Esophagus squamous epithelium (tissue), 5 donors: ENCODE measurements around the gene NMD3. TPM values are rescaled to one million over a fixed set of nuclear protein-coding genes. Genes with fewer than 3 reads are reported as not detected.

Experiments used
- DNase-seq: peaks from one replicate; lab custom pipeline; 2025; lab: John Stamatoyannopoulos, UW
- H3K27ac ChIP-seq, 4 donors: fragments of 200-600 bp; sonication (generic); one replicate each; pipeline ENCODE4 v1.5.1; 2016 to 2019; ENCODE audit warnings: mild to moderate bottlenecking in 1 of 4
- H3K27me3 ChIP-seq, 4 donors: fragments of 200-600 bp; sonication (generic); 1 replicate in 3 of 4; 2 replicates in 1 of 4; pipeline versions ENCODE4 v1.5.1 to v1.6.0; 2017 to 2021; ENCODE audit warnings: antibody characterized with exemption in 1 of 4
- H3K36me3 ChIP-seq, 3 donors: fragments of 200-600 bp; sonication (generic); one replicate each; pipeline ENCODE4 v1.5.1; 2016 to 2019
- H3K4me1 ChIP-seq, 3 donors: fragments of 200-600 bp; sonication (generic); one replicate each; pipeline ENCODE4 v1.5.1; 2017 to 2019
- H3K4me3 ChIP-seq, 4 donors: fragments of 200-600 bp; sonication (generic); 1 replicate in 3 of 4; 2 replicates in 1 of 4; pipeline ENCODE4 v1.5.1; 2016 to 2019; ENCODE audit warnings: mild to moderate bottlenecking in 2 of 4, moderate library complexity in 1 of 4
- H3K9me3 ChIP-seq, 3 donors: fragments of 200-600 bp; sonication (generic); one replicate each; pipeline ENCODE4 v1.5.1; 2016 to 2019
- CTCF ChIP-seq, 6 experiments: fragments of 450-650 bp in 4 of 6; fragments of 200-600 bp in 2 of 6; sonication (generic) in 2 of 6; IDR thresholded peaks; one replicate each; pipeline ENCODE4 v1.5.1; 2016 to 2019; ENCODE audit warnings: antibody characterized with exemption in 6 of 6, mild to moderate bottlenecking in 4 of 6, moderate library complexity in 4 of 6
- POLR2A ChIP-seq, 4 donors: fragments of 450-650 bp; IDR thresholded peaks; one replicate each; pipeline ENCODE4 v1.6.1; 2017; ENCODE audit warnings: antibody characterized with exemption in 4 of 4, mild to moderate bottlenecking in 4 of 4, moderate library complexity in 3 of 4
- WGBS, 2 donors: methylation state at CpG; one replicate each; pipeline ENCODE4 v1.1.5; 2018; 5-methylcytosine and 5-hydroxymethylcytosine counted together
- intact Hi-C: fragments of 100-400 bp; cut with DNase I; formaldehyde crosslinking; loops from one replicate; pipeline ENCODE4 v1.15.0; 2022
- total RNA-seq, 4 donors: library from RNA; depleted of rRNA; stranded (reverse); fragments of >200 nt; gene quantifications; one replicate each; pipeline ENCODE4 v1.1.0, GENCODE V29; 2016
- donor health status: DM: yes; HTN: yes; CAD: no.

NMD3 gene
- total RNA-seq, 4 donors from 2014 or later: 24.5 to 56.1 (median 38.3) TPM

GRCh38 chr3:161219495-161219894 is 1.6 kb upstream of the NMD3 start:
- TF ChIP-seq CTCF (IDR thresholded peaks at IDR 0.05) (no peak), POLR2A (IDR thresholded peaks at IDR 0.05) (no peak)
- Histone ChIP-seq H3K36me3 (peaks cover 0 to under 1% (median 0%) of the 10 kb centered on the region in 3 donors), H3K27me3 (no peaks in the 10 kb centered on the region), H3K27ac (no peak overlapping the region), H3K4me3 (no peak overlapping the region), H3K4me1 (peaks cover 4 to 34% (median 14%) of the 10 kb centered on the region in 3 donors), H3K9me3 (no peaks in the 10 kb centered on the region)
- 85 to 94% methylated on average over 4 of the region's 4 CpGs for WGBS, 2 donors
- DNase-seq: no peak
- intact Hi-C loops: no loop called here

GRCh38 chr3:161221806-161222600 is 892 bp downstream of the NMD3 start:
- intact Hi-C loops: no loop called here
- DNase-seq: no peak
- 3 to 4% methylated on average over 19 of the region's 19 CpGs for WGBS, 2 donors
- H3K36me3 ChIP-seq: peaks cover 0 to 26% (median 5%) of the 10 kb centered on the region in 3 donors
- peak overlapping the region; percentile 62 to 99 (median 96) for H3K4me3 ChIP-seq
- TF ChIP-seq POLR2A (IDR thresholded peaks at IDR 0.05) (no peak), CTCF (IDR thresholded peaks at IDR 0.05) (no peak)
- H3K27me3 ChIP-seq: no peaks in the 10 kb centered on the region
- H3K9me3 ChIP-seq: no peaks in the 10 kb centered on the region
- peak overlapping the region; percentile 91 to 98 (median 96) for H3K27ac ChIP-seq
- peaks cover 4 to 52% (median 14%) of the 10 kb centered on the region in 3 donors for H3K4me1 ChIP-seq

GRCh38 chr3:161222662-161223061 is 1.6 kb downstream of the NMD3 start:
- DNase-seq: no peak
- no peaks in the 10 kb centered on the region for H3K27me3 ChIP-seq
- intact Hi-C loops: no loop called here
- H3K4me3 ChIP-seq: peak overlapping the region; percentile 4 to 99 (median 80)
- no peaks in the 10 kb centered on the region for H3K9me3 ChIP-seq
- H3K27ac ChIP-seq: peak overlapping the region in 2 of 4 donors; percentile 91 to 98
- 18 to 30% methylated on average over 2 of the region's 2 CpGs for WGBS, 2 donors
- peaks cover 4 to 52% (median 14%) of the 10 kb centered on the region in 3 donors for H3K4me1 ChIP-seq
- peaks cover 0 to 32% (median 11%) of the 10 kb centered on the region in 3 donors for H3K36me3 ChIP-seq
- no peak for TF ChIP-seq POLR2A (IDR thresholded peaks at IDR 0.05)
- TF ChIP-seq CTCF (IDR thresholded peaks at IDR 0.05): no peak

- Histone ChIP-seq H3K27me3 (no peaks in the 10 kb centered on the region), H3K36me3 (peaks cover 4 to 53% (median 21%) of the 10 kb centered on the region in 3 donors), H3K4me3 (no peak overlapping the region), H3K4me1 (peaks cover 4 to 52% (median 14%) of the 10 kb centered on the region in 3 donors), H3K9me3 (no peaks in the 10 kb centered on the region), H3K27ac (no peak overlapping the region)
- WGBS, 2 donors: 93 to 95% methylated on average over 8 of the region's 8 CpGs
- intact Hi-C loops: no loop called here
- DNase-seq: no peak
- TF ChIP-seq POLR2A (IDR thresholded peaks at IDR 0.05) (no peak), CTCF (IDR thresholded peaks at IDR 0.05) (no peak)
Observed at GRCh38 chr3:161224786-161225185, 3.7 kb downstream of the NMD3 start.

- intact Hi-C loops: no loop called here
- Histone ChIP-seq H3K9me3 (no peaks in the 10 kb centered on the region), H3K4me3 (no peak overlapping the region), H3K4me1 (peaks cover 0 to 5% (median 0%) of the 10 kb centered on the region in 3 donors), H3K36me3 (peaks cover 4 to 99% (median 31%) of the 10 kb centered on the region in 3 donors), H3K27ac (no peak overlapping the region), H3K27me3 (no peaks in the 10 kb centered on the region)
- 96% methylated on average over 2 of the region's 2 CpGs for WGBS, 2 donors
- no peak for DNase-seq
- TF ChIP-seq CTCF (IDR thresholded peaks at IDR 0.05) (no peak), POLR2A (IDR thresholded peaks at IDR 0.05) (no peak)
Observed at GRCh38 chr3:161230621-161231171, 9.6 kb downstream of the NMD3 start.
